Fibroblast of lung (primary cell): ENCODE data around the gene NIPSNAP2.

ENCODE experiments used
- CTCF ChIP-seq, 2 donors: IDR thresholded peaks in 1 of 2; conservative IDR thresholded peaks in 1 of 2; 1 replicate in 1 of 2; 2 replicates in 1 of 2; pipeline ENCODE4 v1.5.1; 2011 to 2012; ENCODE audit warnings: low read length in 2 of 2, control low read depth in 1 of 2, inconsistent platforms in 1 of 2, low read depth in 1 of 2, mild to moderate bottlenecking in 1 of 2
- EZH2 ChIP-seq: IDR thresholded peaks from 2 replicates; pipeline ENCODE4 v1.5.1; 2012; ENCODE audit warnings: low read length, control low read depth, mild to moderate bottlenecking; ENCODE audit errors: missing control alignments

- no peak for TF ChIP-seq CTCF (conservative IDR thresholded peaks at IDR 0.05 in 1 of 2, IDR thresholded peaks at IDR 0.05 in 1 of 2; ENCODE audit: low read depth in 1 of 2, low read length in 2 of 2)
- no peak for TF ChIP-seq EZH2
Observed at GRCh38 chr7:55928006-55928767, 36.2 kb upstream of the NIPSNAP2 start.
